ENCODE measurements around the gene TNIK. TPM values are rescaled to one million over a fixed set of nuclear protein-coding genes. Genes with fewer than 3 reads are reported as not detected.
A peak's percentile ranks its signal among the peaks of the same experiment; 100 is the strongest.

TNIK gene
- total RNA-seq, 1 experiment from 2014 or later, result 7.0 TPM

- no peak for ATAC-seq
- H3K9ac ChIP-seq (ENCODE audit: low read length), result no peak overlapping the region
- CTCF ChIA-PET, result interaction anchor here (0.6 kb wide), 1 partner anchor 97 kb away, joined by 4 read pairs; no protein-coding TSS in a partner anchor
- no peaks in the 10 kb centered on the region for H4K20me1 ChIP-seq (ENCODE audit: low read length)
- no peaks in the 10 kb centered on the region for H3K27me3 ChIP-seq (ENCODE audit: low read length)
- no peak for DNase-seq
- no TSS peak for BruUV-seq (replicated peaks)
- TF ChIP-seq EZH2 (IDR thresholded peaks at IDR 0.05; ENCODE audit: low read length, unreplicated experiment), result no peak
- TF ChIP-seq EZH2phosphoT487 (IDR thresholded peaks at IDR 0.05; ENCODE audit: borderline replicate concordance, low read length), result no peak
- TF ChIP-seq CTCF (conservative IDR thresholded peaks at IDR 0.05; ENCODE audit: low read depth, low read length), result no peak
- intact Hi-C loops (cut with micrococcal nuclease), result loop anchor here (5.0 kb wide), 4 partner anchors 90 to 500 kb away; no protein-coding TSS in a partner anchor
- peaks cover 17% of the 10 kb centered on the region for H3K4me1 ChIP-seq (ENCODE audit: insufficient read depth, low read length)
- H3K9me2 ChIP-seq (replicated peaks; ENCODE audit: low read length), result no peaks in the 10 kb centered on the region
- H3K4me3 ChIP-seq (ENCODE audit: low read length), result peak overlapping the region; percentile 84; the same call in 1 of the 2 replicates
- H2AFZ ChIP-seq (ENCODE audit: low read length), result no peak overlapping the region
- peak overlapping the region; percentile 89 for H3K4me2 ChIP-seq (ENCODE audit: low read length)
- H3K36me3 ChIP-seq (ENCODE audit: low read depth, low read length), result no peaks in the 10 kb centered on the region
- no peak overlapping the region for H3K27ac ChIP-seq (ENCODE audit: low read length)
- H3F3A ChIP-seq (ENCODE audit: low read length, unreplicated experiment), result no peaks in the 10 kb centered on the region
- H3K79me2 ChIP-seq (ENCODE audit: low read length), result peaks cover 22% of the 10 kb centered on the region
- H3K9me3 ChIP-seq (ENCODE audit: low read length), result no peaks in the 10 kb centered on the region
- POLR2A ChIA-PET (ENCODE audit: unreplicated experiment), result no interaction called here
These were observed 2.0 kb upstream of the TNIK start for GRCh38 chr3:171462224-171462623.

GRCh38 chr3:171461525-171461917 lies 1.3 kb upstream of the TNIK start:
- Histone ChIP-seq H3K9me3 (ENCODE audit: low read length) (no peaks in the 10 kb centered on the region), H3K9ac (ENCODE audit: low read length) (peak overlapping the region; percentile 78), H3K4me1 (ENCODE audit: insufficient read depth, low read length) (peaks cover 20% of the 10 kb centered on the region), H3K9me2 (replicated peaks; ENCODE audit: low read length) (no peaks in the 10 kb centered on the region), H3K79me2 (ENCODE audit: low read length) (peaks cover 29% of the 10 kb centered on the region), H4K20me1 (ENCODE audit: low read length) (no peaks in the 10 kb centered on the region), H3K4me2 (ENCODE audit: low read length) (peak overlapping the region; percentile 89), H2AFZ (ENCODE audit: low read length) (peak overlapping the region; percentile 100), H3K27me3 (ENCODE audit: low read length) (no peaks in the 10 kb centered on the region), H3F3A (ENCODE audit: low read length, unreplicated experiment) (no peaks in the 10 kb centered on the region), H3K27ac (ENCODE audit: low read length) (0 out of 2 replicates have a peak overlapping the region, but pooled peaks have one; percentile 62), H3K4me3 (ENCODE audit: low read length) (peak overlapping the region; percentile 84), H3K36me3 (ENCODE audit: low read depth, low read length) (no peaks in the 10 kb centered on the region)
- DNase-seq (no peak), ATAC-seq (no peak)
- ChIA-PET POLR2A (ENCODE audit: unreplicated experiment) (interaction anchor here (0.6 kb wide), 1 partner anchor 181 kb away, joined by 7 read pairs; no protein-coding TSS in a partner anchor), CTCF (interaction anchor here (0.6 kb wide), 2 partner anchors 93 to 97 kb away, joined by 3 to 4 read pairs; no protein-coding TSS in a partner anchor)
- intact Hi-C loops (cut with micrococcal nuclease), result loop anchor here (2.0 to 5.0 kb wide), 6 partner anchors 89 to 499 kb away; no protein-coding TSS in a partner anchor
- BruUV-seq (replicated peaks), result no TSS peak
- no peak for TF ChIP-seq CTCF (conservative IDR thresholded peaks at IDR 0.05; ENCODE audit: low read depth, low read length)
- TF ChIP-seq EZH2 (IDR thresholded peaks at IDR 0.05; ENCODE audit: low read length, unreplicated experiment), result no peak
- no peak for TF ChIP-seq EZH2phosphoT487 (IDR thresholded peaks at IDR 0.05; ENCODE audit: borderline replicate concordance, low read length)
